NCI-H510A (cell line): ENCODE data around the gene CSRP1.

Experiments
- DNase-seq: peaks from one replicate; lab custom pipeline; 2025; lab: John Stamatoyannopoulos, UW

Gene CSRP1

DNA sequence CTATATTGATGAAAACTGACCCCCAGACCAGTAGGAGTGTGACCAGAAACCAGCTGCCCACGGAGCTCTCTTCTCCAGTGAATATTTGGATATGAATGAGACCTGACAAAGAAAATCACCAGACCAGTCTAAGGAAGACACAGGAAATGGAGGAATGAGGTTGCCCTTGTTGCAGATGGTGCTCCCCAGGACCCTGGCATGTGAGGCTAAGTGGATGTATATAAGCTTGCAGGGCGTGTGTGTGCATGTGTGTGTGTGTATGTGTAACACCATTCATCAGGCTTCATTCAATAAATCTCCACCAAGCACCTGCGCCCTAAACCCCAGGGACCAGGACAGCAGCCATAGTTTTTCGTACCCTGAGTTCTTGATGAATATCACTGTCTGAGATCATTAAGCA is 52.3 kb downstream of the CSRP1 start:
- no peak for DNase-seq

DNA sequence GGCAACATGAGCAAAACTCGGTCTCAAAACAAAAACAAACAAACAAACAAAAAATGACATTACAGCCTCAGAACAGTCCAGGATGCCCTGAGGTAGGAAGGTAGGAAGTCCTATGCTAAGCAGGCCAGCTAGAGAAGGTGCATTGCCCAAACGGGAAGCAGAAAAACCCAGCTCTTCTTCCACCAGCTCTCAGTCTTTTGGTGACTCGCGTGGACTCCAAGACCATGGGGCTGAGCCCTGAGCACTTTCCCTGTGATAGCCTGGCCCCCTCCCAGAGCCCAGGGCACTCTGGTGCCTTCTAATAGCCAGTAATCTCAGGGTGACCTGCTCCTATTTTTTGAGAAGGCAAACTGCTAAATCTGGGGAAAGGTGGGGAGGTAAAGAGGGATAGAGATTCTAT is 54.1 kb downstream of the CSRP1 start:
- no peak for DNase-seq

DNA sequence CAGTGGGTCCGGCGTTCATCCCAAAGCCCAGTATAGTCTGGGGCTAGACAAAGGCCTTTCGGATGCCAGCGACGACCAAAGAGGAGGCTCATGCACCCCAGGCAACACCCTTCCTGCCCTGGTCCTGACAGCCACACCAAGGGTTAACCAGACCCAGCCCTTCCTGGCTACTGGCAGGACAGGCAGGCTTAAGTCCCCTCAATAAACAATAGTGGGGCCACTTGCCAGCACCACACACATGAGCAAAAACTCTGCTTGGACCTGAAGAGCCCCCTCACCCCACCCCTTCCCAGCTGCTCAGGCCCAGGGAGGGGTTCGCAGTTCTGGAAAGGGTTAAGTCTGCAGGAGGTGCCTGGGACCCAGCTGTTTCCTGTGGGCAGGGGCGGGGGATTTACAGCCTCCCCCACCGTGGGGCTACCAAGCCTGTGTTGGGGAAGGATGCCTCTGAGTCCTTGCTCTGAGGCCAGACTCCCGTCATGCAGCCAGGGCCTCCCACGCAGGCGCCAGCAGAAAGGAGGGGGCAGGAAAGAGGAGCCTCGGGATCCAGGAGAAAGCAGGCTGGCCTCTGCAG is 56.1 kb downstream of the CSRP1 start:
- DNase-seq = no peak

DNA sequence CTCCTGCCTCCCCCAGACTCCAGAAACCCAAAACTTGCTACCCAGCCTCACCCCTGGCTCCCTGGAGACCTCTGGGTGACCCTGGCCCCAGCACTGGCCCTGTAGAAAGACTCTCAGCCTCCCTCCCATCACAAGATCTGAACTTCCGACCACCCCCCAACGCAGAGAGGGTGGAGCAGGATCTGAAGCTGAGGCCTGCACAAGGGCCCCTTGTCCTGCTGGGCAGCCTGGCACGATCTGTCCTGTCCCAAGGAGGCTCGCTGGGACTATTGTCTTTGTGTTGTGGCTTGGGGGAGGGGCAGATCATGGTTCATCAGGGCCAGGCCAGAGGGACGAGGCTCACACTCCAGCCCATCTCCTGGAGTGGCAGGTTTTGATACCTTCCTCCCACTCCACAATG is 57.9 kb downstream of the CSRP1 start:
- no peak for DNase-seq

DNA sequence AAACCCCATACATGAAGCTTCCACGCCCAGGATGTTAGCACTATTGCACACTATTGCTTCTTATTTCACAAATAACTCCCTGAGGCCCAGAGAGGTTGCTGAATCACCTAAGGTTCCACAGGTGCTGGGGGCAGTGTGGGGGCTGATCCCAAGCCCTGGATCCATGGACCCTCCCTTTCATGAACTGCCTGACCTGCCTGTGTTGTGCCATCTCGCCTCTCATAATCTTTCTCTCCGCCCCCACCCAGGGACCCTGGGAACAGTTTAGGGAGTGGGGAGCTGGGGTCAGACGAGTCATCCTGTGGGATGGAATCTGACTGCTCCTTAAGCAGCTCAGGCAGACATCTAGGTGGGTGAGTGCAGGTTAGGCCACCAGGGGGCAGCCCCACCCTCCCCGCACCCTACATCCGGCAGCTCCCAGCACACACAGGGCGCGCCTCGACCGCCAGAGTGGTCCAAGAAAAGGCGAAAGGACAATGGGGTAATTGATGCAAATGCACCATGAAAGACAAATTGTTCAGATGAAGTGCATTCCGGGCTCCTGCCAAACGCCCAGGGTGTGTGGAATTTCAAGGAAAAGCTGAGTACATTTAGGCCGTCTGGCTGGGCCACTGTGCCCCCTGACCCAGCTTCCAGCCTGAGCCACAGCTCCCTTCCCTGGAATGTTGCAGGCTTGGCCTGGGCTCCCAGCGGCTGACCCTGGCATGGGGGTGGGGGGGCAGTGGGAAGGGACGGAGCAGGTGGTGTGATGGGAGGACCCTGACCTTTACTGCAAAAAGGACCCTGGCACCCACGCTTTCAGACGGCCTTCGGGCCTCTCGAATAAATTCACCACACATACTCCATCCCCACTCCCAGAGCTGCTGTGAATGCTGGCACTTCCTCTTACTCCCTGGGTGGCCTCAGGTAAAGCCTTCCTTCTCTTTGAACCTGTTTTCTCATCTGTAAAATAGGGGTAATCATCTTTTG is 58.7 kb downstream of the CSRP1 start:
- peak; percentile 29 for DNase-seq

DNA sequence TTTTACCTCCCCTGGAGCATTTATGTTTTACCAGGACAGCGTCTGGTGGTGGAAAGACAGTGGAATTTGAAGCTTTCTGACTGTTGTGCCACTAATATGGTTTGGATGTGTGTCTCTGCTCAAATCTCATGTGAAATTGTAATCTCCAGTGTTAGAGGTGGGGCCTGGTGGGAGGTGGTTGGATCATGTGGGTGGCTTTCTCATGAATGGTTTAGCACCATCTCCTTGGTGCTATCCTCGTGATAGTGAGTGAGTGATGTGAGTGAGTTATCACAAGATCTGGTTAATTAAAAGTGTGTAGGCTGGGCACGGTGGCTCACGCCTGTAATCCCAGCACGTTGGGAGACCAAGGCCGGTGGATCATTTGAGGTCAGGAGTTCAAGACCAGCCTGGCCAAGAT is 61.6 kb downstream of the CSRP1 start:
- DNase-seq = no peak

DNA sequence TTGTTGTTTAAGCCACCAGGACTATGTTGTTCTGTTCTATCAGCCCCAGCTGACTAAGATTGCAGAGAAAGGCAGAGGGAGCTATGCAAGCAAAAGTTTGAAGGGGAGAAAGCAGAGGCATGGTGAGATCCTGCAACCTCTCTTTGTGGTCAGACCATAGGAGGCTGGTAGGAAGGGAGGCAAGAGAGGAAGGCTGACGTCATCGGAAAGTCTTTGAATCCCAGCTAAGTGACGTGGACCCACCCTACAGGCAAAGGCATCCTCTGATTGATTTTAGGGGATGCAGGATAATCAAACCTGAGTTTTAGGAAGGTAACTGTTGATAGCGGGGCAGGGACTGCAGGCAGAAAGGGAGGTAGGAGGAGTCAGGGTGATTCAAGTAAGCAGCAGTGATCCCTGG is 62.1 kb downstream of the CSRP1 start:
- DNase-seq = no peak

DNA sequence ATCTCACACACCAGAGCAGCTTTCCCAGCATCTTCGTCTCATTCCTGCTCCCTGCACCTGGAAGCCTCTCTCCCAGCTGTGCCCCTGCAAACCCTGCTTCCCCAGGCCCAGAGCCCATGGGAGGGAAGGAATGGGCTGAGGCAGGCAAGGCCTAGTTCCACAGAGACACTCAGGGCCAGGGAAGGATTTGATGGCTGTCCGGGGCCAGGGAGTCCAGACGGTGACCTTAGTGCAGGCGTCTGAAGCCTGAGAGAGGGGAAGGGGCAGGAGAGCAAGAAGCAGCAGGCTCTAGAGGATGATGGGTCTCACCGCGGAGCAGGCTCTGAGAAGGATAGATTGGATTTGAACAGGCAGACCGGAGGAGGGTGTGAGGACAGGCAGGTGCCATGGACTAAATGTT is 63.2 kb downstream of the CSRP1 start:
- no peak for DNase-seq

DNA sequence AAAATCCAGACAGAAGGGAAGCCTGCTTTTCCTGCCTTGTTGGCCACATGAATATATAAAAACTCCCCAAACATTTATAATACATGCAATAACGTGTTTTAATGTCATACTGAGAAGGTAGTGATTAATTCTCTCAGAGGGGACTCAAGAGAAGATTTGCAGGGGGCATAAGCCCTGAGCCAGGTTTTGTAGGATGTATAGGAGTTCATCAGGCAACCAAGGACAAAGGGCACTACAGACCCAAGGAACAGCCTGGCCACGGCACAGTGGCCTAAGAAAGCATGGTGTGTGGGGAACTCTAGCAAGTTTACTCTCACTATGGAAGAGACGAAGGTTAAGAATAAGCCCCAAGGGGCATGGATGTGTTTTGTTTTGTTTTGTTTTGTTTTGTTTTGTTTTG is 70.0 kb downstream of the CSRP1 start:
- DNase-seq = no peak

DNA sequence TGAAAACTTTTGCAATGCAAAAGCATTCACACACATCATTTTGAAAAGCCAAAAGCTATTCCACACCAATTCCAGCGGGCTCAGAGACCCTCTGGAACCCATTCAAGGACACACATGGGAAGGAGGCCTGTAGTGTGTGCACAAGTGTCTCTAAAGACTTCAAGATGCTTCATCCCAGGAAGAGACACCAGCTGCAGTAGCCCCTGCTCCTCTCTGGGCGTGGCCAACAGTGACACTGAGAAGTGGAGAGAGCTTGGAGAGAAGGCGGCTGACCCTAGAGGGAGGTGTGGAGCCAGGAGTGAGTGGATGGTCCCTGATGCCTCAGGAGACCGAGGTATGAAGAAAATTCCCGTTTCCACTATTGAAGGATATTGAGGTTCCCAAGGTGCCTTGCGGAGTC is 70.5 kb downstream of the CSRP1 start:
- DNase-seq = peak; percentile 42

DNA sequence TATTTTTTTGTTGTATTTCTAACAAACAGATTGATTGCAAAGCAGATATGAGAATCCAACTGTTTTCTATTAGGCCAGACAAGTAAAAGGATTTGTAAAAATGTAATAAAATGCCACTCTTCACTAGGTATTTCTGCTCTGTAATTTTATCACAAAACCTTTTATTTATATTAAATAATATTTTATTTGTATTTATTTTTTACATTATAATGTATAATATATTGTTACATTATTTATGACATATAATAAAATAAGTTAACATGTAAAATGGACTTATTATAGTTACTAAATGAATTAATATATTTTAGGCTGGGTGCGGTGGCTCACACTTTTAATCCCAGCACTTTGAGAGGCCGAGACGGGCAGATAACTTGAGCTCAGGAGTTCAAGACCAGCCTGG is 72.7 kb downstream of the CSRP1 start:
- no peak for DNase-seq

DNA sequence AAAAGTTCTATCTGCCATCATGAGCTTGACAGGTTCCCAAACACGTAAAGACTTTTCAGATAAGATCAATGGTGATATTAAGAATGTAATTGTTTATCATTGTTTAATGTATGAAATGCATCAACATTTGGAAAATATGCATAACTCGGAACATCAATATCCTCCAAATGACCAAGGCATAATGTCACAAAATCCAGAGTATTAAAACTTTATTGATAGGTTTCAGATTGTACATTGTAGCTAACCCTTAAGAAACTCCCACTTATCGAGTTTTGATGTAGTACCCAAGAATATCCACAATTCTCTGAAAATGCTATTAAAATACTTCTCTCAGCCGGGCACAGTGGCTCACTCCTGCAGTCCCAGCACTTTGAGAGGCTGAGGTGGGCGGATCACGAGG is 73.3 kb downstream of the CSRP1 start:
- DNase-seq = no peak
